PC-9 (cell line): ENCODE data around the gene DNAJC5. TPM values are rescaled to one million over a fixed set of nuclear protein-coding genes. Genes with fewer than 3 reads are reported as not detected.

Experiments
- BruUV-seq: library from RNA; stranded (reverse); fragments of 400-500 nt; replicated peaks from 2 replicates; lab custom pipeline; 2021; lab: Mats Ljungman, UMichigan
- CTCF ChIA-PET: fragments of 300-600 bp; sonication (Branson Sonifier 250); formaldehyde crosslinking; loops from one replicate; lab custom pipeline; 2022; ENCODE audit warnings: antibody characterized with exemption; lab: Charles Lee
- POLR2A ChIA-PET: fragments of 300-600 bp; sonication (Branson Sonifier 250); formaldehyde crosslinking; loops from one replicate; lab custom pipeline; 2022; ENCODE audit warnings: antibody characterized with exemption; ENCODE audit not compliant: unreplicated experiment; lab: Charles Lee
- DNase-seq, 2 experiments: peaks; one replicate each; pipeline versions ENCODE4 v3.0.0 to v3.0.0-alpha.2; 2015 to 2022; ENCODE audit warnings: mixed read lengths in 1 of 2
- H2AFZ ChIP-seq: fragments of 200-600 bp; sonication (generic); 2 replicates; pipeline ENCODE4 v1.8.1; 2017; ENCODE audit warnings: antibody characterized with exemption
- H3F3A ChIP-seq: fragments of 200-600 bp; sonication (generic); 2 replicates; pipeline ENCODE4 v1.8.1; 2017; ENCODE audit warnings: antibody characterized with exemption, mild to moderate bottlenecking, low read depth; ENCODE audit not compliant: insufficient read depth
- H3K27ac ChIP-seq: fragments of 200-600 bp; sonication (generic); 2 replicates; pipeline ENCODE4 v1.6.1; 2016; ENCODE audit warnings: mixed run types
- H3K27me3 ChIP-seq: fragments of 200-600 bp; sonication (generic); 2 replicates; pipeline ENCODE4 v1.6.1; 2016; ENCODE audit warnings: low read depth, mixed run types; ENCODE audit not compliant: insufficient read depth
- H3K36me3 ChIP-seq: fragments of 200-600 bp; sonication (generic); 2 replicates; pipeline ENCODE4 v1.6.1; 2016; ENCODE audit warnings: low read depth, mixed run types
- H3K4me1 ChIP-seq: fragments of 200-600 bp; sonication (generic); replicated peaks from 2 replicates; pipeline ENCODE4 v1.6.1; 2016; ENCODE audit warnings: mixed run types; ENCODE audit not compliant: insufficient read depth
- H3K4me2 ChIP-seq: fragments of 200-600 bp; sonication (generic); 2 replicates; pipeline ENCODE4 v1.6.1; 2017; ENCODE audit warnings: mixed run types
- H3K4me3 ChIP-seq: fragments of 200-600 bp; sonication (generic); 2 replicates; pipeline ENCODE4 v1.6.1; 2016; ENCODE audit warnings: mixed run types
- H3K79me2 ChIP-seq: fragments of 200-600 bp; sonication (generic); 2 replicates; pipeline ENCODE4 v1.6.1; 2017; ENCODE audit warnings: low read depth, mixed run types
- H3K9me2 ChIP-seq: fragments of 200-600 bp; sonication (generic); 2 replicates; pipeline ENCODE4 v1.8.1; 2017; ENCODE audit warnings: mild to moderate bottlenecking; ENCODE audit not compliant: insufficient read depth
- H3K9me3 ChIP-seq: fragments of 200-600 bp; sonication (generic); 2 replicates; pipeline ENCODE4 v1.8.1; 2016; ENCODE audit warnings: low read depth; ENCODE audit not compliant: insufficient read depth
- H4K20me1 ChIP-seq: fragments of 200-600 bp; sonication (generic); 2 replicates; pipeline ENCODE4 v1.8.1; 2017; ENCODE audit not compliant: insufficient read depth
- EZH2 ChIP-seq: fragments of 200-600 bp; sonication (generic); IDR thresholded peaks from 2 replicates; pipeline ENCODE4 v1.8.0; 2017; ENCODE audit warnings: antibody characterized with exemption, low read depth
- intact Hi-C: fragments of 100-400 bp; cut with micrococcal nuclease; formaldehyde crosslinking; loops from one replicate; pipeline ENCODE4 v1.10.0; 2022; ENCODE audit not compliant: unreplicated experiment
- total RNA-seq: library from RNA; stranded (reverse); gene quantifications from 2 replicates; pipeline ENCODE4 v1.2.3, GENCODE V29; 2021
- TF ChIP-seq, protein P1 (sequence below): fragments of 200-600 bp; sonication (generic); conservative IDR thresholded peaks from 2 replicates; pipeline ENCODE4 v1.6.1; 2017; ENCODE audit warnings: mixed run types, antibody characterized with exemption, mild to moderate bottlenecking, moderate library complexity

The DNAJC5 gene
- total RNA-seq, 1 experiment from 2014 or later: 48.1 TPM

DNA sequence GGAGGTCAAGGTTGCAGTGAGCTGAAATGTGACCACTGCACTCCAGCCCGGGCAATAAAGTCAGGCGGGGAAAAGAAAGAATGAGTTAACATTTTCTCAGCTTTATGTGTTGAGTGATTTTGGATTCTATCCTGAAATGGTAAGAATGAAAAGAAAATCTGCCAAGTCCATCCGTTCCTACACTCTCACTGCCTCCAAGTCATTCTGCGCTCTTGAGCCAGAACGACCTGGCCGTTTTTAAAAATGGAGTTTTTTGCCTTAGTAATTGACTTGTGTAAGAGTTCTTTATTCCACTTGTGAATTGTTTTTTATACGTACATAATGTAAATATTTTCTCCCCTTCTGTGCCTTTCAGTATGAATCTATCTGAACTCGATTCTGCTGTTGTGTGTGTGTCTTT lies 28.7 kb downstream of the DNAJC5 start:
- Histone ChIP-seq H3K27ac (no peak overlapping the region), H2AFZ (no peak overlapping the region), H3K79me2 (peaks cover 20% of the 10 kb centered on the region), H3K4me1 (no peaks in the 10 kb centered on the region), H3K9me3 (no peaks in the 10 kb centered on the region), H4K20me1 (peaks cover 34% of the 10 kb centered on the region), H3K9me2 (no peaks in the 10 kb centered on the region), H3K36me3 (peaks cover 19% of the 10 kb centered on the region), H3K27me3 (no peaks in the 10 kb centered on the region), H3K4me2 (no peak overlapping the region), H3F3A (peaks cover 6% of the 10 kb centered on the region; the same call in 1 of the 2 replicates), H3K4me3 (no peak overlapping the region)
- POLR2A ChIA-PET: no interaction called here
- intact Hi-C loops: no loop called here
- BruUV-seq: no TSS peak
- DNase-seq: no peak
- CTCF ChIA-PET: no interaction called here
- TF ChIP-seq EZH2: no peak
- TF ChIP-seq, protein P1, sequence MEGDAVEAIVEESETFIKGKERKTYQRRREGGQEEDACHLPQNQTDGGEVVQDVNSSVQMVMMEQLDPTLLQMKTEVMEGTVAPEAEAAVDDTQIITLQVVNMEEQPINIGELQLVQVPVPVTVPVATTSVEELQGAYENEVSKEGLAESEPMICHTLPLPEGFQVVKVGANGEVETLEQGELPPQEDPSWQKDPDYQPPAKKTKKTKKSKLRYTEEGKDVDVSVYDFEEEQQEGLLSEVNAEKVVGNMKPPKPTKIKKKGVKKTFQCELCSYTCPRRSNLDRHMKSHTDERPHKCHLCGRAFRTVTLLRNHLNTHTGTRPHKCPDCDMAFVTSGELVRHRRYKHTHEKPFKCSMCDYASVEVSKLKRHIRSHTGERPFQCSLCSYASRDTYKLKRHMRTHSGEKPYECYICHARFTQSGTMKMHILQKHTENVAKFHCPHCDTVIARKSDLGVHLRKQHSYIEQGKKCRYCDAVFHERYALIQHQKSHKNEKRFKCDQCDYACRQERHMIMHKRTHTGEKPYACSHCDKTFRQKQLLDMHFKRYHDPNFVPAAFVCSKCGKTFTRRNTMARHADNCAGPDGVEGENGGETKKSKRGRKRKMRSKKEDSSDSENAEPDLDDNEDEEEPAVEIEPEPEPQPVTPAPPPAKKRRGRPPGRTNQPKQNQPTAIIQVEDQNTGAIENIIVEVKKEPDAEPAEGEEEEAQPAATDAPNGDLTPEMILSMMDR: no peak

DNA sequence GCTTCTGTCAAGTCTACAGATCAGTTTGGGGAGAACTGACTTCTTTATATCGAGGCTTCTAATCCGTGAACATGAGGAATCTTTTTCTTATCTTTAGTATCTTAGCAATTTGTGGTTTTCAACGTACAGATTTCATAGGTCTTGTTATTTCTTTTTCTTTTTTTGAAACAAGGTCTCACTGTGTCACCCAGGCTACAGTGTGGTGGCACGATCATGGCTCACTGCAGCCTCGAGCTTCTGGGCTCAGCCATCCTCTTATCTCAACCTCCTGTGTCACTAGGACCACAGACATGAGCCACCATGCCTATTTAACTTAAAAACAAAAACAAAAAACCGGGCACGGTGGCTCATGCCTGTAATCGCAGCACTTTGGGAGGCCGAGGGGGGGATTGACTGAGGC lies 29.3 kb downstream of the DNAJC5 start:
- H3K9me3 ChIP-seq: no peaks in the 10 kb centered on the region
- H3K79me2 ChIP-seq: peaks cover 20% of the 10 kb centered on the region; the same call in 1 of the 2 replicates
- no peak overlapping the region for H2AFZ ChIP-seq
- intact Hi-C loops: no loop called here
- DNase-seq: no peak
- no peak for TF ChIP-seq EZH2
- TF ChIP-seq, protein P1: no peak
- ChIA-PET POLR2A (no interaction called here), CTCF (no interaction called here)
- H3F3A ChIP-seq: peaks cover 6% of the 10 kb centered on the region; the same call in 1 of the 2 replicates
- H4K20me1 ChIP-seq: peaks cover 34% of the 10 kb centered on the region
- H3K36me3 ChIP-seq: peaks cover 17% of the 10 kb centered on the region
- H3K4me2 ChIP-seq: no peak overlapping the region
- no peak overlapping the region for H3K27ac ChIP-seq
- no peaks in the 10 kb centered on the region for H3K9me2 ChIP-seq
- H3K27me3 ChIP-seq: no peaks in the 10 kb centered on the region
- BruUV-seq: no TSS peak
- no peak overlapping the region for H3K4me3 ChIP-seq
- H3K4me1 ChIP-seq: no peaks in the 10 kb centered on the region

DNA sequence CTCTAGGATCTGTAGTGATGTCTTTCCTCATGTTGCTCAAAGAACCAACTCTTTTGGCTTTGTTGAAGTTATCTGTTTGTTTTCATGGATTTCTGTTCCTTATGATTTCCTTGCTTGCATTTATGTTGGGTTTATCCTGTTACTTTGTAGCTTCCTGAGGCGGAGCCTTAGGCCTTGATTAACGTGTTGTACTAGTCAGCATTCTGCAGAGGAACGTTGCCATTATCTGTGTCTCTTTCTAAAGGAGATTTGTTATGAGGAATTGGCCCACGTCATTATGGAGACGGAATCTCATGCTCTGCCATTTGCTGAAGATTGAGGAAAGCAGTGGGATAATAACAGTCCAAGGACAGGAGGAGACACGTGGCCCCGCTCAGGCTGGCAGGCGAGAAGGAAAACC lies 31.4 kb downstream of the DNAJC5 start:
- H3K4me3 ChIP-seq: no peak overlapping the region
- no peaks in the 10 kb centered on the region for H3K9me2 ChIP-seq
- POLR2A ChIA-PET: no interaction called here
- H3K9me3 ChIP-seq: no peaks in the 10 kb centered on the region
- DNase-seq: no peak
- H3K27me3 ChIP-seq: no peaks in the 10 kb centered on the region
- H3K4me2 ChIP-seq: no peak overlapping the region
- peaks cover 20% of the 10 kb centered on the region; the same call in 1 of the 2 replicates for H3K79me2 ChIP-seq
- H4K20me1 ChIP-seq: peaks cover 32% of the 10 kb centered on the region
- TF ChIP-seq EZH2: no peak
- TF ChIP-seq, protein P1: no peak
- CTCF ChIA-PET: no interaction called here
- H3K4me1 ChIP-seq: no peaks in the 10 kb centered on the region
- H2AFZ ChIP-seq: no peak overlapping the region
- no peak overlapping the region for H3K27ac ChIP-seq
- peaks cover 22% of the 10 kb centered on the region for H3K36me3 ChIP-seq
- intact Hi-C loops: no loop called here
- H3F3A ChIP-seq: peaks cover 6% of the 10 kb centered on the region
- BruUV-seq: no TSS peak
